Effector memory CD4-positive, alpha-beta T cell (primary cell): ENCODE results near the gene VSIR.

ENCODE experiments used
- DNase-seq, 3 donors: peaks; one replicate each; pipeline ENCODE4 v3.0.0-alpha.2; 2020
- H3K27ac ChIP-seq: 2 replicates; pipeline ENCODE4 v1.7.0; 2013; ENCODE audit warnings: mild to moderate bottlenecking, low read length, moderate library complexity; ENCODE audit not compliant: insufficient read depth, poor library complexity, severe bottlenecking
- H3K27me3 ChIP-seq: replicated peaks from 2 replicates; pipeline ENCODE4 v1.7.0; 2013; ENCODE audit warnings: mild to moderate bottlenecking, low read length; ENCODE audit not compliant: insufficient read depth, control insufficient read depth, poor library complexity, severe bottlenecking
- H3K36me3 ChIP-seq: 2 replicates; pipeline ENCODE4 v1.7.0; 2013; ENCODE audit warnings: mild to moderate bottlenecking, low read length, moderate library complexity; ENCODE audit not compliant: control insufficient read depth, insufficient read depth
- H3K4me1 ChIP-seq: 2 replicates; pipeline ENCODE4 v1.7.0; 2013; ENCODE audit warnings: low read length, mild to moderate bottlenecking; ENCODE audit not compliant: control insufficient read depth, insufficient read depth, poor library complexity, severe bottlenecking
- H3K4me3 ChIP-seq: 2 replicates; pipeline ENCODE4 v1.7.0; 2013; ENCODE audit warnings: low read length, low read depth, mild to moderate bottlenecking; ENCODE audit not compliant: insufficient read depth, poor library complexity, severe bottlenecking
- H3K9me3 ChIP-seq: 2 replicates; pipeline ENCODE4 v1.7.0; 2013; ENCODE audit warnings: mild to moderate bottlenecking, low read length, moderate library complexity; ENCODE audit not compliant: control insufficient read depth

VSIR gene

DNA sequence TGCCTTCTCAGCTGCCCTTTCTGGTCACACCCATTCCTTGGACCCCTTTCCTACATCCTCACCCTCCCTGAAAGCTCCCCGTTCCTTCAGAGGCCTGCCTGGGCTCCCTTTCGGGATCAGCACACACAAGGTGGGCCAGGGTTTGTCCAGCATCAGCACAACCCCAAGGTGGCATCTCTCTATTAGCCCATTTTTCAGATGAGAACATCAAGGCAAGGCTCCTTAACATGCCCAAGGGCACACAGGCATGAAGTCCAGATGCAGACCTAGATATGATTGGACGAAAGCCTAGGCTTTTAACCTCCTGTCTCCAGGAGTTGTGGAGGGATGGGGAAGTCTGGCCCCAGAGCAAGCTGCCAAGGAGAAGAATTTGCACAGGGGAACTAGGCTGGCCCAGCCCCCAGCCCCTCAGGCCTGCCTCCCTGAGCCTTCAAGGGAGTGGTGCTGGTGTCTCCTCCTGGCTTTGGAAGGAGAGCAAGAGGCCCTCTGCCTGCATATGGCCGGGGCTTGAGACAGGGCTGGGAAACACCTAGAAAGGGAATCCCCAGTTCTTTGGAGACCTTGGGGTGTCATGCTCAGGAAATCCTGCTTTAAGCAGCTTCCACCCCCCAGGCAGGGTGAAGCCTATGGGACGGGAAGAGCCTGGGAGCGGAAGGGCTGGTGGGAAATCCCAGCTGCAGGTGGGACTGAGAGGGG, 9.0 kb upstream of the VSIR start:
- Histone ChIP-seq H3K36me3 (no peaks in the 10 kb centered on the region), H3K9me3 (no peaks in the 10 kb centered on the region), H3K4me1 (no peaks in the 10 kb centered on the region), H3K27me3 (no peaks in the 10 kb centered on the region), H3K27ac (no peak overlapping the region), H3K4me3 (no peak overlapping the region)
- DNase-seq, result no peak

DNA sequence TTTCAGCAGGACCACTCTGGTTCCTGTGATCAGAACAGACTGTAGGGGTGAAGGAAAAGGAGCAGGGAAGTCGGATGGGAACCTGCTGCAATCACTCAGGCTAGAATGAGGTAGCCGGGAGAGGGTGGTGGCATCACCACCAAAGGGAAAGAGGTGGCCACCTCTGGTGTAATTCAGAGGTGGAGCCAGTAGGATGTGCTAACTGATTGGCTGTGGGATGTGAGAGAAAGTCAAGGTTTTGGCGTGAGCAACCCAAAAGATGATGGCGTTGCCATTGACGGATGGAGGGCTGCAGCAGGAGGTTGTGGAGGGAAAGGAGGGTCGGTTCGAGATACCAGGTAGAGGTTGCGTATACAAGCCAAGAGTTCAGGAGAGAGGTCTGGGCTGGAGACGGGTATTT, 7.4 kb upstream of the VSIR start:
- no peaks in the 10 kb centered on the region for H3K36me3 ChIP-seq
- H3K9me3 ChIP-seq, result no peaks in the 10 kb centered on the region
- no peaks in the 10 kb centered on the region for H3K27me3 ChIP-seq
- peaks cover 4% of the 10 kb centered on the region for H3K4me1 ChIP-seq
- H3K4me3 ChIP-seq, result no peak overlapping the region
- DNase-seq, result no peak
- H3K27ac ChIP-seq, result no peak overlapping the region

DNA sequence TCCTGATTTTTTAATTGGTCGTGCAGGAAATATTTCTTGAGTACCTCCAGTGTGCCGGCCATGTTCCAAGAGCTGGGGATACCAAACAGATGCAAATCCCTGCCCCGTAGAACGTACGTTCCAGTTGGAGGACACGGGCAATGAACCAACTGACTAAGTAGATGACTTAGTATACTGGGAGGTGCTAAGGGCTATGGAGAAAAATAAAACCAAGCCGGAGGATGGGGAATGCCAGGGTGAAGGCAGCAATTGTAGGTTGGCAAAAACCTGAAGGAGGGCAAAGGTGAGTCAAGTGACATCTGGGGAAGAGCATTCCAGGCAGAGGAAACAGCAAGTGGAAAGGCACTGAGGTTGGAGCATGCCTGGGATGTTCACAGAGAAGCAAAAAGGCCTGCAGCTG, 6.8 kb upstream of the VSIR start:
- Histone ChIP-seq H3K36me3 (no peaks in the 10 kb centered on the region), H3K9me3 (no peaks in the 10 kb centered on the region), H3K27ac (no peak overlapping the region), H3K4me1 (peaks cover 4% of the 10 kb centered on the region), H3K27me3 (no peaks in the 10 kb centered on the region), H3K4me3 (no peak overlapping the region)
- DNase-seq, result no peak

DNA sequence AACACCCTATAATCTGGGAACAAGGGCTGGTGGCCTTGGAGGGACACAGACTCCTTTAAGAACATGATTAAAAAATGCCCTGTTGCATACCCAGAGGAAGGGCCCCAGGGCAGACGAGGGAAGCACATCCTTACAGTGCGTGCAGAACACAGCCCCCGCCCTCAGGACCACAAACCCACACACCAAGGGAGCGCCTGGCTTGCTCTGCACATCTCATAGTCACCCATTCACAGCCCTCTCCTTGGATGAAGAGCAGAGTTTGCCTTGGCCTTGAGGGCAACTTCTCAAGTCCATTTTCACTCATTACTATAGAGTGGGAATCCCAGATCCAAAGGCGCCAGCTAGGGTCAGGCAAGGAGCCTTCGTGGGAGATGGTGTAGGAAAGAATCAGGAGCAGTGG, 6.3 kb upstream of the VSIR start:
- H3K4me1 ChIP-seq, result peaks cover 6% of the 10 kb centered on the region
- no peaks in the 10 kb centered on the region for H3K27me3 ChIP-seq
- no peak overlapping the region for H3K27ac ChIP-seq
- H3K4me3 ChIP-seq, result no peak overlapping the region
- no peaks in the 10 kb centered on the region for H3K36me3 ChIP-seq
- H3K9me3 ChIP-seq, result no peaks in the 10 kb centered on the region
- no peak for DNase-seq

DNA sequence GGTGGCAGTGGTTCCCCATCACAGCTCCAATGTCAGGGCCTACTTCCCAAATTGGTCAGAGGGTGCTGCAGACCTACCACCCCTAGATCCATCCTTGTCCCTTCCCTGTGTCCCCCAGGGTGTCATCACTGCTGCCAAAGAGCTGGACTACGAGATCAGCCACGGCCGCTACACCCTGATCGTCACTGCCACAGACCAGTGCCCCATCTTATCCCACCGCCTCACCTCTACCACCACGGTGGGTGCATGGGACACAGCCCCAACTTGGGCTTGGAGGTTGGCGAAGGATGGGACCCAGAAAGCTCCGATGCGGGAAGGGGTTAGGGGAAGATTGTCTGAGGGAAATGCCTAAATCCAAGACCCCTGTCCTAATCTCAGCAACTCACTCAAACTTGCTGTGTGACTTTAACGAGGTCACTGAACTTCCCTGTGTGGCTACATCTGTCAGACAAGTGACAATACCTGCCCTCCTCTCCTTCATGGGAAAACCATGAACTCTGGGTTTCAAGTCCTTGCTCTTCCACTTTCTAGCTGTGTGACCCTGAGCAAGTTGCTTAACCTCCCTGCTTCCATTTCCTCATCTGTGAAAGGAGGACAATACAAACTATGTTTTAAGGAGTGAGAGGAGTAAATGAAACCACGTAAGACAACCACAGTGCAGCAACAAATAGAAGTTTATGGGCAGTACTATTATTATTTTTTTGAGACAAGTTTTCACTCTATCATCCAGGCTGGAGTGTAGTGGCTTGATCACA, 4.9 kb upstream of the VSIR start:
- H3K9me3 ChIP-seq, result no peaks in the 10 kb centered on the region
- H3K27me3 ChIP-seq, result no peaks in the 10 kb centered on the region
- no peak for DNase-seq
- H3K27ac ChIP-seq, result no peak overlapping the region
- H3K36me3 ChIP-seq, result no peaks in the 10 kb centered on the region
- no peak overlapping the region for H3K4me3 ChIP-seq
- H3K4me1 ChIP-seq, result peaks cover 16% of the 10 kb centered on the region

DNA sequence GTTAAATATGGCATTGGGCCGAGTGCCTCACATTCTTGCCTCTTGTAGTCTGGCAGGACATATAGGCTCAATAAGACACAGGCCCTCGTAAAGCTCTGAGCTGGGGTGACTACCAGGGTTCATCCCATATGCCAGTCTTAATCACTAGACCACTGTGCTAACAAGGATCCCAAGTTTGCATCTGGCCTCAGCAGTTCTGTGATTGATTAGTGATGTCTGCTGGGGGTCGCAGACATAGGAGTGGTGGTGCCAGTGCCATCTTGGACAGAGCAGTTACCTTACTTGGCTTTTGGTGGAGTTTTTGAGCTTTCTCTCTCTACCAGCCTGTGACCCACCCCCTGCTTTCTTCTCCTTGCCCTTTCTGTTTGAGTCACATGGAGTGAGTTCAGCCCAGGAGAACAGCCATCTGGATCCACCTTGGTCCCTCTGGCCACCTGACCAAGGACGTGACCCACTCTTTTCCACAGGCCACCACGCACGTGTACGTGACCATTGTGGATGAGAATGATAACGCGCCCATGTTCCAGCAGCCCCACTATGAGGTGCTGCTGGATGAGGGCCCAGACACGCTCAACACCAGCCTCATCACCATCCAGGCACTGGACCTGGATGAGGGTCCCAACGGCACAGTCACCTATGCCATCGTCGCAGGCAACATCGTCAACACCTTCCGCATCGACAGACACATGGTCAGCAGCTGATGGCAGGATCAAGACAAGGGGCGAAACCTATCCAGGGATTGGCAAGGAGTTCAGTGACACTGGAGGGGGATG, 4.1 kb upstream of the VSIR start:
- no peak for DNase-seq
- Histone ChIP-seq H3K36me3 (no peaks in the 10 kb centered on the region), H3K9me3 (no peaks in the 10 kb centered on the region), H3K27me3 (no peaks in the 10 kb centered on the region), H3K27ac (no peak overlapping the region), H3K4me1 (peaks cover 16% of the 10 kb centered on the region), H3K4me3 (no peak overlapping the region)

DNA sequence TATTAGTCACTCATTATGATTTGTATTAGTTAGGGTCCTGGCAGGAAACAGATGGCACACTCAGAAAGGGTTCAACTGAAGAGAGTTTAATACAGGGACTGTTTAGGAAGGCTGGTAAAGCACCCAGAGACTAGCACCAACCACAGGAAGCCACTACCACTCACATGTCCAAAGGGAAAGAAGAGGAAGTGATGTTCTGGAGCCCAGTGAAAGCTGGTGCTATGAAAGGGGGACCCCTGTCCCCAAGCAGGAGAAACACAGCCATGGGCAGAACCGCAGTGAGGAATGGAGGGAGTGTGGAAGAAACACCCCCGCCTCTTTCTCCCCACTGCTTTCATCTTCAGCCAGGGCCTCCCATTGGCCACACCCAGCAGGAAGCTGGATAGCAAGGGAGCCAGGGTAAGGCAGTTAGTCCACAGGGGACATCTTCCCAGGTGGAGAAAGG, 3.2 kb upstream of the VSIR start:
- H3K4me1 ChIP-seq, result peaks cover 16% of the 10 kb centered on the region
- no peaks in the 10 kb centered on the region for H3K9me3 ChIP-seq
- no peak overlapping the region for H3K4me3 ChIP-seq
- no peak overlapping the region for H3K27ac ChIP-seq
- no peaks in the 10 kb centered on the region for H3K36me3 ChIP-seq
- DNase-seq, result no peak
- H3K27me3 ChIP-seq, result no peaks in the 10 kb centered on the region

DNA sequence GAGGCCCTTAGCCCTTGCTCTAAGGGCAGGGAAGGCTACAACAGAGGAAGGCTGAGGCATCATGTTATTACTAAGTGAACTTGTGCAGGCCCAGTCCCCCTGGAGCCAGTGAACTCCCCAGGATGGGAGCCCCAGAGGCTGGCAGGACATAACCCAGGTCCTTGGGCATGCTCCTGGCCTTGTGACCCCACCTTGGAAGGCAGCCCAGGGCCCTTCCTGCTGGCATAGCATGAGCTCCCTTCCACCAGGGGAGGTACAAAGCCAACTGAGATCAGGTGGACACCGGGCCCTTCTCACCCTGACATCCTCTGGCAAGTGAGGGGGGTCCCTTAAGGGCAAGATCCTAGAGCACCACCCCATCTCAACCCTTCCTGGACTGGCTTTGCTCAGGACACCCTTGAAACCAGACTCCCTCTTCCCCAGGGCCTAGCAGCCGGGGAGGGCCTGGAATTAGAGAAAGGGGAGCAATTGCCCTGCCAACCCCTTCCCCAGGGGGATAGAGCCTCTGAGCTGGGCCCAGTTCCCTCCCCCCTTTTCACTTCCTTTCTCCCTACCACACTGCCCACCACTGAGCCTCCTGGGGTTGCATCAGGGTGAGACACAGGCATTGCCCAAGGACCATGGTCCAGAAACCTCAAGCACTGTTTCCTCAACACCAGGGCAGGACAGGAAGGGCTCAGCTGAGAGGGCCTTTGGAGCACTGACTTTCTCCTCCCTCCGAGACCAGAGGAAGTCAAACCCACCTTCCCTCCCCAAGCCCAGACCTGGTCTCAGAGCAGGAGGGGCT, 1.8 kb upstream of the VSIR start:
- no peak for DNase-seq
- Histone ChIP-seq H3K4me1 (peaks cover 26% of the 10 kb centered on the region), H3K27me3 (no peaks in the 10 kb centered on the region), H3K36me3 (peaks cover 3% of the 10 kb centered on the region), H3K27ac (no peak overlapping the region), H3K4me3 (no peak overlapping the region), H3K9me3 (no peaks in the 10 kb centered on the region)

DNA sequence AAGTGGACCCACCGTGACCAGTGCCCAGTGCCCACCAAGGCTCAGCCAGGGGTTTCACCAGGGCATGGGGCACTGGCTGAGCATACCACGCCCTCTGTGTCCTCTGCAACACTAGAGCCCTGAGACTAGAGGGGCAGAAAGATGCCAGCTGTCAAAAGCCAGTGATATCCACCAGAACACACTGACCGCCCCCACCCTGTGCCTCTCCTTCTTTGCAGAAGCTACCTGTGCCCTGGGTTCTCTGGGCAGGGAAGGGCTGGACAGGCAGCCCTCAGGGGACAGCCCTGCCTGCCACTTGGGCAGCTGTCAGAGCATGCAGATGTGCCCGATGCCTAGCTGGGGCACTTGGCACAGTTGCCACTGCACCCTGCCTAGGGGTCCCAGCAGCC, 494 bp downstream of the VSIR start:
- H3K4me1 ChIP-seq, result peaks cover 42% of the 10 kb centered on the region
- DNase-seq, result no peak
- H3K9me3 ChIP-seq, result no peaks in the 10 kb centered on the region
- H3K27ac ChIP-seq, result peak overlapping the region; percentile 88
- H3K27me3 ChIP-seq, result no peaks in the 10 kb centered on the region
- peak overlapping the region; percentile 97 for H3K4me3 ChIP-seq
- H3K36me3 ChIP-seq, result peaks cover 4% of the 10 kb centered on the region
